B cell (primary cell): Measurements from ENCODE around the gene KRT33A.

Experiments used
- CTCF ChIP-seq: fragments of 200-600 bp; IDR thresholded peaks from one replicate; pipeline ENCODE4 v1.8.0; 2022; ENCODE audit warnings: antibody characterized with exemption, mild to moderate bottlenecking
- EZH2 ChIP-seq: IDR thresholded peaks from 2 replicates; pipeline ENCODE4 v1.6.1; 2012; ENCODE audit warnings: borderline replicate concordance, low read depth, mild to moderate bottlenecking, moderate library complexity, low read length; ENCODE audit not compliant: insufficient read depth, poor library complexity, severe bottlenecking

DNA sequence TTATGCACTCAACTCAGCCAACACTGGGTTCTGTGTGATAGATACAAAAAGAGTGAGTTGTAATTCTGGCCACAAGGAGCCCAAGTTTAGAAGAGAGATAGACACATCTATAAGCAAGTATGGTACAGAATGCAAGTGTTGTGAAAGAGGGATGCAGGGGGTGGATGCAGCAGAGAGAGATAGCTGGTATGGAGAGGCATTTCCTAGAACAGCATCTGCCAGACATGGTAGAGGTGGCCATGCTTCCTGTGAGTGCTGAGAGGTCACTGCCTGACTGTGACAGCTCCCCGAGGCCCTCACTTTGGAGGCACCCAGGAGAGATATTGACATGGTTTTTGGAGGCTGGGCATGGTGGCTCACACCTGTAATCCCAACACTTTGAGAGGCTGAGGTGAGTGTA, 39.5 kb downstream of the KRT33A start:
- TF ChIP-seq CTCF (no peak), EZH2 (no peak)
